GM19025 (cell line): Measurements from ENCODE around the gene GTPBP1.

Experiments
- ATAC-seq: cut with Tn5 transposase; IDR thresholded peaks from one replicate; pipeline ENCODE4 v1.9.1; 2021; ENCODE audit warnings: mild to moderate bottlenecking, low read depth, moderate library complexity; ENCODE audit not compliant: unreplicated experiment

GTPBP1 gene

GRCh38 chr22:38755911-38756532, 50.3 kb downstream of the GTPBP1 start, which contains the start of gene SUN2:
Gene SUN2, minus strand, starts transcription at chr22:38755998. Its CDS starts 3,370 bp downstream, at chr22:38752628.
- ATAC-seq: peak; percentile 71

GRCh38 chr22:38756711-38757463, 51.1 kb downstream of the GTPBP1 start:
- no peak for ATAC-seq

- no peak for ATAC-seq
Observed at GRCh38 chr22:38757464-38757757, 51.7 kb downstream of the GTPBP1 start.

GRCh38 chr22:38758276-38758945, 52.7 kb downstream of the GTPBP1 start:
- ATAC-seq: no peak

GRCh38 chr22:38759005-38759404, 53.3 kb downstream of the GTPBP1 start:
- no peak for ATAC-seq

- no peak for ATAC-seq
Observed at GRCh38 chr22:38760477-38761201, 54.9 kb downstream of the GTPBP1 start.

- no peak for ATAC-seq
Observed at GRCh38 chr22:38761202-38762162, 55.7 kb downstream of the GTPBP1 start.

GRCh38 chr22:38762551-38762983, 56.8 kb downstream of the GTPBP1 start:
- ATAC-seq: no peak

- no peak for ATAC-seq
Observed at GRCh38 chr22:38766076-38766777, 60.5 kb downstream of the GTPBP1 start.

GRCh38 chr22:38767313-38767712, 61.6 kb downstream of the GTPBP1 start:
- ATAC-seq: no peak

- no peak for ATAC-seq
Observed at GRCh38 chr22:38768036-38768435, 62.3 kb downstream of the GTPBP1 start.

- no peak for ATAC-seq
Observed at GRCh38 chr22:38770257-38770949, 64.7 kb downstream of the GTPBP1 start.

GRCh38 chr22:38772623-38772873, 66.8 kb downstream of the GTPBP1 start:
- no peak for ATAC-seq

- ATAC-seq: no peak
Observed at GRCh38 chr22:38773363-38773946, 67.7 kb downstream of the GTPBP1 start.

GRCh38 chr22:38774496-38775166, 68.9 kb downstream of the GTPBP1 start:
- no peak for ATAC-seq

- ATAC-seq: no peak
Observed at GRCh38 chr22:38775656-38776055, 69.9 kb downstream of the GTPBP1 start.

GRCh38 chr22:38776086-38776485, 70.3 kb downstream of the GTPBP1 start:
- ATAC-seq: no peak

GRCh38 chr22:38777087-38777671, 71.4 kb downstream of the GTPBP1 start:
- no peak for ATAC-seq
